CD4-positive, alpha-beta T cell treated with Interleukin-17A for 4 hours (primary cell): ENCODE results near the gene EIF4A3.
"Not testable (repeated sequence)": the region's sequence is repeated elsewhere in the genome, so short reads cannot be mapped to it uniquely, and the experiment has no call there.

ENCODE experiments used
- DNase-seq: peaks from one replicate; pipeline ENCODE4 v3.0.0-alpha.2; 2020; ENCODE audit warnings: mixed read lengths

EIF4A3 gene

GRCh38 chr17:80099291-80100034 lies 47.5 kb downstream of the EIF4A3 start:
- no peak for DNase-seq

DNA sequence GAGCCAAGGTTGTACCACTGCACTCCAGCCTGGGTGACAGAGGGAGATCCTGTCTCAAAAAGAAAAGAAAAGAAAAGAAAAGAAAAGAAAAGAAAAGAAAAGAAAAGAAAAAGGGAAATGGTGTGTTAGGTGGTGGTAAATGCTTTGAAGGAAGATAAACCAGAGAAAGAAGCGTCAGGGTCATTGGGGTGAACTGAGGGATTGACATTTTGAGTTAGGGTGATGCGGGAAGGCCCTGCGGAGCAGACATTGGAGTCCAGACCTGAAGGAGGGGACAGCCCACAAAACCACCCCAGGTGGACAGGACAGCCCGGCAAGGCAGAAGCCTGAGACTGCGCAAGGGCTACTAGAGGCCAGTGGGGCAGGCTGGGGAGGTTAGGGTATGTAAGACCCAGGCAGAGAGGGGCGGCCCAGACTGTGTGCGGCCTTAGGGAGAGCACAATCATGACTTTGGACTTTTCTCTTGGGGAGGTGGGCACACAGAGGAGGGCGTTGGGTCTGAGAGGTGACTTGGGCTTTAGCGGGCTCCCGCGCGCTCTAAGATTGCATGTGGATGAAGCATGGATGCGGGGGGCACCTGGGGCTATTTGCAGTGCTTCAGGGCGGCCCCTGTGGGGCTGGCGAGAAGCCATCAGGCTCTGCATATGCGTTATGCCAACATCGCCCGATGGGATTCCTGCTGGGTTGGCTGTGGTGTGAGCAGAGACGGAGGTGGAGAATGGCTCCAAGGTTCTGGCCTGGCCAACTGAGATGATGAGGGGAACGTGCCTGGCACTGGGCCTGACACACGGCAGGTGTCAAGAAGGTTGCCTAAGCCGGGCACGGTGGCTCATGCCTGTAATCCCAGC lies 48.9 kb downstream of the EIF4A3 start:
- DNase-seq: no peak

DNA sequence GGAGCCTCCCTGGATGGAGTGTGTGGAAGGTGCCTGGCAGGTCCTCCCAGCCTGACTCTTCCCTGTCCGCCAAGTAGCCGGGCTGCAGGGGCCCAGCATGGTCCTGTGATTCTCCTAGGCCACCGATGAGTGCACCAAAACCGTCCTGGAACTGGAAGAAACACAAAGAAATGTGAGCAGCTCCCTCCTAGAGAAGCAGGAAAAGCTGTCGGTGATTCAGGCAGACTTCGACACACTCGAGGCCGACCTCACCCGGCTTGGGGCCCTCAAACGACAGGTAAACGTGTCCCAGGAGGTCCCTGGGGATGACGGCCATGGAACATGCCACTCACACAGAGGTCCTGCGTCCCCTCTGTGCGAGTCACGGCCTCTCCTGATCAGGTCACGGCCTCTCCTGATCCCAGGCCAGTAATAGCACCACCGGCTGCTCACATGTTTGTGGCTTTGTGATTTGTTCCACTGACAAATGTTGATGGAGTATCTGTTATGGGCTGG lies 49.8 kb downstream of the EIF4A3 start:
- DNase-seq: no peak

DNA sequence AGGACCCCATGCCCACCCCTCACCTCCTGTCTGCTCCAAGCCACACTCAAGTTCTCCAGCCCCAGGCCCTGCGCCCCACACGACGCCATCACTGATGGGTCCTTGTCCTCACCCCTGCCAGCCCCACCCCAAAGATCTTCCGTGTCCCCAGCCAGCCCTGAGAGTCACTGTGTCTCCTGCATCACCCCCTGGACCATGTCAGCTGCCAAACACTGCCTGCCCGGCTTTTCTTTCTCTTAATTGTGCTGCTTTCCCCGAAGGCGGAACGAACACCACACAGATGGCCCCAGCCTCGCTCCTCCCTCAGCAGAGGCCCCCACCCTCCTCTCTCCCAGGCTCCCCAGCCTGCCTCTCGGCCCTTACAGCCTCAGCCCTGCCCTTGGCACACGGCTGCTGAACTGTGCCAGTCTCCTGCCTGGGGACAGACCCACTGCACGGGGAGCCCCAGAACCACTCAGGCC lies 50.3 kb downstream of the EIF4A3 start:
- no peak for DNase-seq

GRCh38 chr17:80095844-80096475 lies 51.0 kb downstream of the EIF4A3 start:
- no peak for DNase-seq

GRCh38 chr17:80095038-80095843 lies 51.7 kb downstream of the EIF4A3 start:
- no peak for DNase-seq

- no peak for DNase-seq
These were observed 54.0 kb downstream of the EIF4A3 start for GRCh38 chr17:80092959-80093358.

GRCh38 chr17:80091376-80091775 lies 55.6 kb downstream of the EIF4A3 start:
- DNase-seq: no peak

DNA sequence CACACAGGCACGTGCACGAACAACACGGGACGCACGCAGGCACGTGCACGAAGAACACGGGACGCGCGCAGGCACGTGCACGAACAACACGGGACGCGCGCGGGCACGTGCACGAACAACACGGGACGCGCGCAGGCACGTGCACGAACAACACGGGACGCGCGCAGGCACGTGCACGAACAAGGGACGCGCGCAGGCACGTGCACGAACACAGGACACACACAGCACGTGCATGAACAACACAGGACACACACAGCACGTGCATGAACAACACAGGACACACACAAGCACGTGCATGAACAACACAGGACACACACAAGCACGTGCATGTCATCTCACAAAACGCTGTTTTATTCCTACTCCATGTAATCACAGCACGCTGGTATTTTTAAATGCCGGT lies 56.8 kb downstream of the EIF4A3 start:
- not testable (repeated sequence) for DNase-seq

DNA sequence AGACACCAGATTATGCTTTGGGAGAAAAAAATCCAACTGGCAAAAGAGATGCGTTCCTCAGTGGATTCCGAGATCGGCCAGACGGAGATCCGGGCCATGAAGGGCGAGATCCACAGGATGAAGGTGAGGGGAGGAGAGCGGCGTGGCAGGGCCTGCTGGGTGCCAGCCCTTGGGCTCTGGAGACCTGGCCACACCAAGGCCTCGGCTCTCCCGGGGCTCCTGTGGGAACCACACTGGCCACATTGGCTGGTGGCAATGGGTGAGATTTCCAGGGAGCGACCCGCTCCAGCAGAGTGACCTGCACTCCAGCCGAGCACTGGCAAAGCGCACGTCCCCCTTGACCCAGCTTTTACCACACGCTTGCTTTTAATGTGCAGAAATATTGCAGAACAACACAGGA lies 57.2 kb downstream of the EIF4A3 start:
- DNase-seq: no peak

DNA sequence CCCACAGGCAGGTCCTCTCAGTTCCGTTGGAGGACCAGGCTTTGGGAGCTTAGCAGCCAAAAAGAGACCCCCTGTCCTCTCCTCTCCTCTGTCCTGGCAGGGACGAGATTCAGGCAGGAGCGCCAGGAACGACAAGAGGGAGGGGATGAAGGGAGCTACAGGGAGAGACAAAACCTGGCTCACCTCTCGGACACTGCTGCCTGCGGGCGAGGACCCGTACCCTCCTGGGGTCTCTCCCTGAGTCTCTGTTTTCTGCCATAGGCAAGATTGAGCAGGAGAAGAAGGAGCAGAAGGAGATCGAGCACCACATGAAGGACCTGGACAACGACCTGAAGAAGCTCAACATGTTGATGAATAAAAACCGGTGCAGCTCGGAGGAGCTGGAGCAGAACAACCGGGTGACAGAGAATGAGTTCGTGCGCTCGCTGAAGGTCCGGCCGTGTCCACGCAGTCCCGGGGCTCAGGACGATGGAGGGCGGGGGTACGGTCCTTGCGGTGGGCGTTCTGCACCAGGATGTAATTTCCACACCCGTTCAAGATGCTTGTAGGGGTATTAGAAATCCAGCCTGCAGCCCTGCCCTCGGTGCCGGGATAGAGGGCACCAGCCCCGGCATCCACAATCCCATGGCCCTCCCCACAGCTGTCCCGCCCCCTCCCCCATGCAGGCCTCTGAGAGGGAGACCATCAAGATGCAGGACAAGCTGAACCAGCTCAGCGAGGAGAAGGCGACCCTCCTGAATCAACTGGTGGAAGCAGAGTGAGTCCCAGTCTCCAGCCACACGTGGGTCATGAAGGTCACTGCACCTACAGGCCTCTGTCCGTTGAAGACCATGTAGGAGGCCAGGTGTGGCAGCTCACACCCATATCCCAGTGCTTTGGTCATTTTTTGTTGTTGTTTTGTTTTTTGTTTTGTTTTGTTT lies 59.3 kb downstream of the EIF4A3 start:
- no peak for DNase-seq

GRCh38 chr17:80086616-80087015 lies 60.3 kb downstream of the EIF4A3 start:
- no peak for DNase-seq

- DNase-seq: no peak
These were observed 60.8 kb downstream of the EIF4A3 start for GRCh38 chr17:80086081-80086480.

DNA sequence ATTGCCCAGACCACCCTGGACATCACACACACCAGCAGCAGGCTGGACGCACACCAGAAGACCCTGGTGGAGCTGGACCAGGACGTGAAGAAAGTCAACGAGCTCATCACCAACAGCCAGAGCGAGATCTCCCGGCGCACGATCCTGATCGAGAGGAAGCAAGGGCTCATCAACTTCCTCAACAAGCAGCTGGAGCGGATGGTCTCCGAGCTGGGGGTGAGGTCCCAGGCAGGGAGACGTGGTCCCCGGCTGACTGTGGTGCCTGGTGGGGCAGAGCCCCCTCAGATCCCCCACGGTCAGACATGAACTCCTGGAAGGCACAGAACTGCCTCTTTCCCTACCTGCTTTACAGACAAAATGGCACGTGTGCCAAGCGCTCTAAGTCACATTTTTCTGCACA lies 62.2 kb downstream of the EIF4A3 start:
- no peak for DNase-seq
